GM21737 (cell line): ENCODE measurements around the gene NOL4L.

ENCODE experiments used
- ATAC-seq: cut with Tn5 transposase; IDR thresholded peaks from one replicate; pipeline ENCODE4 v1.9.1; 2021; ENCODE audit warnings: mild to moderate bottlenecking, moderate library complexity; ENCODE audit not compliant: unreplicated experiment

Gene NOL4L

GRCh38 chr20:32490942-32491763 is 94.0 kb downstream of the NOL4L start:
- ATAC-seq, result no peak

GRCh38 chr20:32488066-32488838 is 96.9 kb downstream of the NOL4L start:
- no peak for ATAC-seq

GRCh38 chr20:32487381-32487780 is 97.8 kb downstream of the NOL4L start:
- ATAC-seq, result no peak

- no peak for ATAC-seq
Observed at GRCh38 chr20:32485770-32486478, 99.2 kb downstream of the NOL4L start.

GRCh38 chr20:32484958-32485769 is 100.0 kb downstream of the NOL4L start:
- ATAC-seq, result no peak

- no peak for ATAC-seq
Observed at GRCh38 chr20:32484225-32484957, 100.7 kb downstream of the NOL4L start.

- no peak for ATAC-seq
Observed at GRCh38 chr20:32483351-32484224, 101.5 kb downstream of the NOL4L start.

- no peak for ATAC-seq
Observed at GRCh38 chr20:32482442-32483261, 102.5 kb downstream of the NOL4L start.

- ATAC-seq, result no peak
Observed at GRCh38 chr20:32482143-32482441, 103.0 kb downstream of the NOL4L start.

GRCh38 chr20:32481311-32482142 is 103.6 kb downstream of the NOL4L start:
- ATAC-seq, result no peak

GRCh38 chr20:32480371-32481241 is 104.5 kb downstream of the NOL4L start:
- no peak for ATAC-seq

GRCh38 chr20:32479697-32480171 is 105.4 kb downstream of the NOL4L start:
- ATAC-seq, result no peak

- no peak for ATAC-seq
Observed at GRCh38 chr20:32479012-32479411, 106.1 kb downstream of the NOL4L start.

GRCh38 chr20:32478576-32478975 is 106.6 kb downstream of the NOL4L start:
- ATAC-seq, result no peak

GRCh38 chr20:32477594-32478512 is 107.3 kb downstream of the NOL4L start:
- no peak for ATAC-seq
